ENCODE measurements around the gene SDF4. TPM values are rescaled to one million over a fixed set of nuclear protein-coding genes. Genes with fewer than 3 reads are reported as not detected.

The SDF4 gene
- total RNA-seq, 1 donor from 2014 or later = 74.2 TPM

DNA sequence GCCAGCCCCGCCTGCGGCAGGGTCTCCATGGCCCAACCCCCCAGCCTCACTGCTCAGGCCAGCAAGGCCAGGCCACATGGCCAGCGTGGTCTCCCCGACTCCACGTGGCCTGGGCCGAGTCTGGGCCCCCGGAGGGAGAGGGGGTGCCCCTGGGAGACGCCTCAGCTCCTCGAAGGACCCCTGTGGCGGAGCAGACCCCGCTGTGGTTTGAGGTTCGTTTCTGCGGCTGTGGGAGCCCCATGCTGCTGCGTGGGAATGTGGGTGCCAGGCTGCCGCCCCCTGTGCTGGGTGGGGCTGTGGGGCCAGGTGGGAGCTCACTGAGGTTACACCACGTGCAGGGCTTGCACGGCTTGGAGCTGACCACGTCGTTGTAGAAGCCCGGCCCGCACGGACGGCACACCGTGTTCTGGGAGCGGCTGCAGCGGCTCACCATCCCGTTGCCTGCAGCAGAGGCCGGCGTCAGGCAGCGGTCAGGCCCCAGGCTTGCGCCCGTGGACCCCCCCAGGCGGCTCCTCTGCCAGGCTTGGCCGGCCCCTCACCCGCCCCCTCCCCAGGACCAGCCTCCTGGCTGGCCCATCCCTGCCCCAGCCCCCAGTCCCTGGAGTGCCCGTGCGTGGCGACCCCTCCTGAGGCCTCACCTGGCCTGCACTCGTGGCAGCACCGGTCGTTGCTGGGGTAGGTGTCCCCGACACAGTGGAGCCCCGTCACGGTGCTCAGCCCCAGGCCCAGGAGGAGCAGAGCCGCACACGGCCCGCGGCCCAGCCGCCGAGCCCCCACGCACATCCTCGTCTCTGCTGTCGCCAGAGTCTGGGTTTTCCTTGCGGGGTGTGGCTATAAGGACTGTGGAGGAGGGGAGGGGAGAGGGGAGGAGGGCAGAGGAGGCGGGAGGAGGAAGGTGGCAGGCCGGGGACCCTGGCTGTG lies 18.2 kb downstream of the SDF4 start, which contains the start of gene TNFRSF4:
Gene TNFRSF4 (minus strand): TSS at position 809 of the 921 bp plus-strand sequence. CDS start 26 bp downstream, at position 783.
- TF ChIP-seq CTCF (IDR thresholded peaks at IDR 0.05) (no peak), POLR2AphosphoS5 (IDR thresholded peaks at IDR 0.05; ENCODE audit: insufficient read depth in 1 of 2, low read depth in 1 of 2) (no peak), POLR2A (IDR thresholded peaks at IDR 0.05) (no peak)
- Histone ChIP-seq H3K4me3 (peak within 1 kb of the TSS; percentile 8 to 32), H3K27me3 (no peaks in the 10 kb centered on the region), H3K9me3 (no peaks in the 10 kb centered on the region), H3K4me1 (peaks cover 21% of the 10 kb centered on the region), H3K27ac (no peak within 1 kb of the TSS), H3K36me3 (peaks cover 0 to 25% of the 10 kb centered on the region in 2 donors)
- intact Hi-C loops (cut with DNase I) = no loop called here
- DNase-seq (ENCODE audit: extremely low spot score in 2 of 2) = no peak

DNA sequence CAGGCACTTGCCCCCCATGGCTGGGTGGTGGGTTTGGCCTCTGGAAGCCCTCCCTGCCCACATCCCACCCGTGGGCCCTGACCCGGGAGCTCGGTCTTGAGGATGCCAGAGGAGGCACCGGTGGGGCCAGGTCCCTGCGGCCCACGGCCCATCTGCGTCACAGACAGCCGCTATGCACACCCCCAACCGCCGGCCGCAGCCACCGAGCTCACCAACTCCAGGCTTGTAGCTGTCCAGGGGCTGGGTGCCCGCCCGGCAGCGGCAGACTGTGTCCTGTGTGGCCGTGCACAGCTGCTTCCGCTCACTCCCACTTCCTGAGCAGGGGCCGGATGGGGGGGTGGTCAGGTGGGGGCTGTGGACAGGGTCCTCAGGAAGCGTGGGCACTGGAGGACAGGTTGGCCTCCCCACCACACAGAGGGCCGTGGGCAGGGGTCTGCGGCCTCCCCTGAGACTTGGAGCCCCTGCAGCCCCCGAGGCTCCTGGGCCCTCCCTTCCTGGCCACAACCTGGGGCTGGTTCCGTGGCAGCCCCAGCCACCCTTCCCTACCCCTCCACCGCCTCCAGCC lies 18.9 kb downstream of the SDF4 start:
- H3K4me3 ChIP-seq = peak overlapping the region; percentile 8 to 32
- H3K27ac ChIP-seq = no peak overlapping the region
- no peaks in the 10 kb centered on the region for H3K9me3 ChIP-seq
- intact Hi-C loops (cut with DNase I) = no loop called here
- no peak for DNase-seq (ENCODE audit: extremely low spot score in 2 of 2)
- H3K27me3 ChIP-seq = no peaks in the 10 kb centered on the region
- TF ChIP-seq CTCF (IDR thresholded peaks at IDR 0.05) (no peak), POLR2AphosphoS5 (IDR thresholded peaks at IDR 0.05; ENCODE audit: insufficient read depth in 1 of 2, low read depth in 1 of 2) (no peak), POLR2A (IDR thresholded peaks at IDR 0.05) (no peak)
- H3K36me3 ChIP-seq = peaks cover 0 to 18% of the 10 kb centered on the region in 2 donors
- H3K4me1 ChIP-seq = peaks cover 29% of the 10 kb centered on the region

GRCh38 chr1:1211541-1212441 lies 20.0 kb downstream of the SDF4 start:
- H3K27ac ChIP-seq = no peak overlapping the region
- peak overlapping the region; percentile 8 to 32 for H3K4me3 ChIP-seq
- H3K27me3 ChIP-seq = no peaks in the 10 kb centered on the region
- peaks cover 0 to 7% of the 10 kb centered on the region in 2 donors for H3K36me3 ChIP-seq
- H3K9me3 ChIP-seq = no peaks in the 10 kb centered on the region
- peaks cover 39% of the 10 kb centered on the region for H3K4me1 ChIP-seq
- no peak for DNase-seq (ENCODE audit: extremely low spot score in 2 of 2)
- TF ChIP-seq POLR2A (IDR thresholded peaks at IDR 0.05) (no peak), CTCF (IDR thresholded peaks at IDR 0.05) (no peak), POLR2AphosphoS5 (IDR thresholded peaks at IDR 0.05; ENCODE audit: insufficient read depth in 1 of 2, low read depth in 1 of 2) (no peak)
- intact Hi-C loops (cut with DNase I) = no loop called here

GRCh38 chr1:1210726-1211540 lies 20.9 kb downstream of the SDF4 start:
- H3K4me3 ChIP-seq = no peak overlapping the region
- H3K27me3 ChIP-seq = no peaks in the 10 kb centered on the region
- no peaks in the 10 kb centered on the region for H3K36me3 ChIP-seq
- no peaks in the 10 kb centered on the region for H3K9me3 ChIP-seq
- no peak overlapping the region for H3K27ac ChIP-seq
- TF ChIP-seq POLR2AphosphoS5 (IDR thresholded peaks at IDR 0.05; ENCODE audit: insufficient read depth in 1 of 2, low read depth in 1 of 2) (no peak), CTCF (IDR thresholded peaks at IDR 0.05) (no peak), POLR2A (IDR thresholded peaks at IDR 0.05) (no peak)
- no peak for DNase-seq (ENCODE audit: extremely low spot score in 2 of 2)
- H3K4me1 ChIP-seq = peaks cover 48% of the 10 kb centered on the region
- intact Hi-C loops (cut with DNase I) = no loop called here

Measured in vagina (tissue), 2 donors.